Femur (tissue), 1 donor: ENCODE data around the gene PRICKLE4.

ENCODE experiments used
- DNase-seq: peaks from one replicate; pipeline ENCODE4 v3.0.0-alpha.2; 2017

The PRICKLE4 gene

GRCh38 chr6:41774841-41775240 lies 5.7 kb upstream of the PRICKLE4 start:
- no peak for DNase-seq

- DNase-seq: no peak
Measured at GRCh38 chr6:41775293-41775882, 5.2 kb upstream of the PRICKLE4 start.

GRCh38 chr6:41777551-41778285 lies 2.9 kb upstream of the PRICKLE4 start:
- no peak for DNase-seq

GRCh38 chr6:41778895-41779294 lies 1.7 kb upstream of the PRICKLE4 start:
- DNase-seq: no peak

GRCh38 chr6:41779336-41779735 lies 1.2 kb upstream of the PRICKLE4 start:
- DNase-seq: no peak

- DNase-seq: peak; percentile 99
Measured at GRCh38 chr6:41779788-41780550, 613 bp upstream of the PRICKLE4 start, which contains the start of gene FRS3. Gene FRS3, minus strand, starts transcription at chr6:41779900. Its CDS starts 2,913 bp downstream, at chr6:41776987.

- DNase-seq: peak; percentile 49
Measured at GRCh38 chr6:41781366-41781730, 766 bp downstream of the PRICKLE4 start.

GRCh38 chr6:41783106-41783780 lies 2.7 kb downstream of the PRICKLE4 start:
- no peak for DNase-seq

GRCh38 chr6:41784581-41785171 lies 4.1 kb downstream of the PRICKLE4 start:
- DNase-seq: no peak

- no peak for DNase-seq
Measured at GRCh38 chr6:41785254-41785653, 4.7 kb downstream of the PRICKLE4 start.

- DNase-seq: peak; percentile 68
Measured at GRCh38 chr6:41785689-41786450, 5.3 kb downstream of the PRICKLE4 start.

GRCh38 chr6:41786451-41787218 lies 6.1 kb downstream of the PRICKLE4 start:
- peak; percentile 93 for DNase-seq

- peak; percentile 98 for DNase-seq
Measured at GRCh38 chr6:41787219-41787917, 6.8 kb downstream of the PRICKLE4 start, which contains the start of gene TOMM6. Gene TOMM6, plus strand, starts transcription at chr6:41787694. Its CDS starts 4 bp downstream, at chr6:41787698.

GRCh38 chr6:41789390-41789724 lies 8.8 kb downstream of the PRICKLE4 start:
- DNase-seq: no peak

- DNase-seq: no peak
Measured at GRCh38 chr6:41790045-41790444, 9.5 kb downstream of the PRICKLE4 start.

GRCh38 chr6:41791305-41791704 lies 10.7 kb downstream of the PRICKLE4 start:
- DNase-seq: no peak

GRCh38 chr6:41791984-41792383 lies 11.4 kb downstream of the PRICKLE4 start:
- DNase-seq: no peak

GRCh38 chr6:41796474-41796873 lies 15.9 kb downstream of the PRICKLE4 start:
- no peak for DNase-seq

GRCh38 chr6:41798901-41799558 lies 18.4 kb downstream of the PRICKLE4 start:
- no peak for DNase-seq

GRCh38 chr6:41799559-41799911 lies 19.0 kb downstream of the PRICKLE4 start:
- DNase-seq: no peak
